Right atrium auricular region (tissue), 2 donors: ENCODE results near the gene CCDC50. TPM values are rescaled to one million over a fixed set of nuclear protein-coding genes. Genes with fewer than 3 reads are reported as not detected.

Source experiments
- DNase-seq: peaks from one replicate; pipeline ENCODE4 v3.0.0-alpha.2; 2019; ENCODE audit warnings: low spot score
- H3K27ac ChIP-seq, 2 donors: fragments of 200-600 bp; sonication (generic); 1 replicate in 1 of 2; 2 replicates in 1 of 2; pipeline ENCODE4 v1.5.1; 2016 to 2019
- H3K27me3 ChIP-seq, 2 donors: fragments of 200-600 bp; sonication (generic); one replicate each; pipeline versions ENCODE4 v1.5.1 to v1.6.0; 2017 to 2019
- H3K36me3 ChIP-seq: fragments of 200-600 bp; sonication (generic); one replicate; pipeline ENCODE4 v1.5.1; 2016
- H3K4me1 ChIP-seq, 2 donors: fragments of 200-600 bp; sonication (generic); one replicate each; pipeline versions ENCODE4 v1.5.1 to v1.6.0; 2017 to 2019
- H3K4me3 ChIP-seq, 2 donors: fragments of 200-600 bp; sonication (generic); 1 replicate in 1 of 2; 2 replicates in 1 of 2; pipeline ENCODE4 v1.5.1; 2017 to 2019; ENCODE audit warnings: mild to moderate bottlenecking in 1 of 2, moderate library complexity in 1 of 2
- H3K9me3 ChIP-seq, 2 donors: fragments of 200-600 bp; sonication (generic); one replicate each; pipeline ENCODE4 v1.5.1; 2019
- total RNA-seq, 2 donors: library from RNA; depleted of rRNA; stranded (reverse); fragments of >200 nt; gene quantifications; one replicate each; pipeline ENCODE4 v1.1.0, GENCODE V29; 2016
- TF ChIP-seq, protein P1 (sequence below), 2 donors: fragments of 200-600 bp; sonication (generic); IDR thresholded peaks; one replicate each; pipeline ENCODE4 v1.5.1; 2019; ENCODE audit warnings: antibody characterized with exemption in 2 of 2

The CCDC50 gene
- total RNA-seq, 2 donors from 2014 or later: 58.7 to 70.7 TPM

DNA sequence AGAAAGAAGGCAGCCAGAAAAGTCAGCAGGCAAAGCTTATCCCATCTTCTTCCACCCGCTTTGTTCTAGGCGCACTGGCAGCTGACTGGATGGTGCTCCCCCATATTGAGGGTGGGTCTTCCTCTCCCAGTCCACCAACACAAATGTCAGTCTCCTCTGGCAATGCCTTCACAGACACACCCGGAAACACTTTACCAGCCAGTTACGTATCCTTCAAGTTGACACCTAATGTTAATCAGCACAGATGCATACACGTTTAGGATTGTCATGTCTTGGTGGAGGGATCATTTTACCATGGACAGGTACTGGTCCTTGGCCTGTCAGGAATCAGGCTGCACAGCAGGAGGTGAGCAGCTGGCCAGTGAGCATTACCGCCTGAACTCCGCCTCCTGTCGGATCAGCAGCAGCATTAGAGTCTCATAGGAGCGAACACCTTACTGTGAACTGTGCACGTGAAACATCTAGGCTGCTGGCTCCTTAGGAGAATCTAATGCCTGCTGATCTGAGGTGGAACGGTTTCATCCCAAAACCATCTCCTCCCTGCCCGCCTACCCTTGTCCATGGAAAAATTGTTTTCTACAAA is 72.7 kb downstream of the CCDC50 start:
- Histone ChIP-seq H3K27ac (no peak overlapping the region), H3K4me1 (no peaks in the 10 kb centered on the region), H3K4me3 (no peak overlapping the region), H3K9me3 (no peaks in the 10 kb centered on the region), H3K36me3 (no peaks in the 10 kb centered on the region), H3K27me3 (no peaks in the 10 kb centered on the region)
- TF ChIP-seq, protein P1, sequence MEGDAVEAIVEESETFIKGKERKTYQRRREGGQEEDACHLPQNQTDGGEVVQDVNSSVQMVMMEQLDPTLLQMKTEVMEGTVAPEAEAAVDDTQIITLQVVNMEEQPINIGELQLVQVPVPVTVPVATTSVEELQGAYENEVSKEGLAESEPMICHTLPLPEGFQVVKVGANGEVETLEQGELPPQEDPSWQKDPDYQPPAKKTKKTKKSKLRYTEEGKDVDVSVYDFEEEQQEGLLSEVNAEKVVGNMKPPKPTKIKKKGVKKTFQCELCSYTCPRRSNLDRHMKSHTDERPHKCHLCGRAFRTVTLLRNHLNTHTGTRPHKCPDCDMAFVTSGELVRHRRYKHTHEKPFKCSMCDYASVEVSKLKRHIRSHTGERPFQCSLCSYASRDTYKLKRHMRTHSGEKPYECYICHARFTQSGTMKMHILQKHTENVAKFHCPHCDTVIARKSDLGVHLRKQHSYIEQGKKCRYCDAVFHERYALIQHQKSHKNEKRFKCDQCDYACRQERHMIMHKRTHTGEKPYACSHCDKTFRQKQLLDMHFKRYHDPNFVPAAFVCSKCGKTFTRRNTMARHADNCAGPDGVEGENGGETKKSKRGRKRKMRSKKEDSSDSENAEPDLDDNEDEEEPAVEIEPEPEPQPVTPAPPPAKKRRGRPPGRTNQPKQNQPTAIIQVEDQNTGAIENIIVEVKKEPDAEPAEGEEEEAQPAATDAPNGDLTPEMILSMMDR (IDR thresholded peaks at IDR 0.05): no peak
- DNase-seq: no peak

DNA sequence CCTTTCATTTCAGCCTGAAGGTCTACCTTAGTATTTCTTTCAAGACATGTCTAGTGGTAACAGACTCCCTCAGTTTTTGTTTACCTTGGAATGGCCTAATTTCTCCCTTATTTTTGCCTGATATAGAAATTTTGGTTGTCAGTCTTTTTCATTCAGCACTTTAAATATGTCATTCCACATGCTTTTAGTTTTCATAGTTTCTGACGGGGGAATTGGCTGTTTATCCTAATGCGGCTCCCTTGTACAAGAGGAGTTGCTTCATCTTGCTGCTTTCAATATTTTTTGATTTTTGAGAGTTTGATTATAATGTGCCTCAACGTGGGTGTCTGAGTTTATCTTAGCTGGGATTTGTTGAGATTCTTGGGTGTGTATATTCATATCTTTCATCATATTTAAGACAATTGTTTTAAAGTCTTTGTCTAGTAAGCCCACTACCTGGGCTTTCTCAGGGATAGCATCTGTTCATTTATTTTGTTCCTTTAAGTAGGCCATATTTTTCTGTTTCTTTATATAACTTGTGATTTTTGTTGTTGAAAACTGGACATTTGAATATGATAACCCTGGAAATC is 80.7 kb downstream of the CCDC50 start:
- Histone ChIP-seq H3K9me3 (peaks cover 0 to 11% of the 10 kb centered on the region in 2 donors), H3K4me3 (no peak overlapping the region), H3K36me3 (no peaks in the 10 kb centered on the region), H3K4me1 (no peaks in the 10 kb centered on the region), H3K27me3 (no peaks in the 10 kb centered on the region), H3K27ac (no peak overlapping the region)
- TF ChIP-seq, protein P1 (IDR thresholded peaks at IDR 0.05): no peak
- DNase-seq: no peak

DNA sequence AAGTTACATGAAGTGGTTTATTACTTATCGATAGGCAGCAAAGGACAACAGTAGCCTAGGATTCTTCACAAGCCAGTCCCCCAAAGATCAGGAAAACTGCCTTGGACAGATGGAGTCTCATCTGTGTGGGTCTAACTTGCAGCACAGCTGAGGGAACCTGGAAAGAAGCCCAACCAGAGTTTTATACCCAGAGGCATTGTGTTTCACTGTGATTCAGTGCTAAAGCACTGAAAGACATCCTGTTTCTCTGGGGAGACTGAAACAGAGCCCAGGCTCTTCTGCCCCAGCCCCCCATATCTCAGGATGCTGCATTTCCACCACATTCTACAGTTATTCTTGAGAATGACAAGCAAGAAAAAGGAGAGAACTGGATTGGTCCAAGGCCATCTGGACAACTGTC is 83.6 kb downstream of the CCDC50 start:
- DNase-seq: no peak
- Histone ChIP-seq H3K36me3 (no peaks in the 10 kb centered on the region), H3K4me1 (no peaks in the 10 kb centered on the region), H3K27me3 (no peaks in the 10 kb centered on the region), H3K27ac (no peak overlapping the region), H3K9me3 (peaks cover 0 to 11% of the 10 kb centered on the region in 2 donors), H3K4me3 (no peak overlapping the region)
- TF ChIP-seq, protein P1 (IDR thresholded peaks at IDR 0.05): no peak

DNA sequence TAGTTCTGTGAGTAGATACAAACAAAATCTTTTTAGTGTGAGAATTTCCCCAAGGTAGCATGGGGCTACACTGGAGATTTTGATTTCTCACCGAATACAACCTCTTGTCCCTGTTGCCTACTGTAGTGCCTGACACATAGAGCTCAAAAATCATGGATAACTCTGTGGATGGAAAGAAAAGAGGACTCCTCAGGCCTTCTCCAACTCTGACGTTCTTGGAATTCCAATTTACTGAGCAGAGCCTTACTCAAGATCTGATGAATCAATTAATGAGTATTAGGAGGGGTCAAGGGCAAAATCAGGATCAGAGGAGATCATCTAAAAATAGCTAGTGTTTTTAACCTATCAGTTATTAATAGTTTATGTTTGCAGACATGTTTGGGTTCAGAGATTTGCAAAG is 85.1 kb downstream of the CCDC50 start:
- H3K27me3 ChIP-seq: no peaks in the 10 kb centered on the region
- H3K4me1 ChIP-seq: no peaks in the 10 kb centered on the region
- TF ChIP-seq, protein P1 (IDR thresholded peaks at IDR 0.05): no peak
- H3K9me3 ChIP-seq: peaks cover 0 to 11% of the 10 kb centered on the region in 2 donors
- H3K36me3 ChIP-seq: no peaks in the 10 kb centered on the region
- no peak overlapping the region for H3K4me3 ChIP-seq
- no peak overlapping the region for H3K27ac ChIP-seq
- DNase-seq: no peak

DNA sequence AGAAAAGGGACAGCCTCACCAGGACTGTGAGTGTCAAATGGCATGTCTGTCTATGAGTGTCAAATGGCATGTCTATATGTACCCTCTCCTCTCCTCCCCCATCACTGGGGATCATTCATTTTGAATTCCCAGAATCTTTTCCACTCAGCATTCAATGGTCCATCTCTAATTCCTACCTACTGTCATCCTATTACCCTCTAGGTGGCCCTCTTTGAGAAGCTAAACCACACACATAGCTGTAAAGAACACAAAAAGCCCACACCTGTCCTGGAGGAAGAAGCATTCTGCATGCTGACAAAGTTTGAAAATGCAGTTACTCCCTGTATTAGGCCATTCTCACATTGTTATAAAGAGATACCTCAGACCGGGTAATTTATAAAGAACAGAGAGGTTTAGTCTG is 85.5 kb downstream of the CCDC50 start:
- TF ChIP-seq, protein P1 (IDR thresholded peaks at IDR 0.05): no peak
- no peak overlapping the region for H3K27ac ChIP-seq

DNA sequence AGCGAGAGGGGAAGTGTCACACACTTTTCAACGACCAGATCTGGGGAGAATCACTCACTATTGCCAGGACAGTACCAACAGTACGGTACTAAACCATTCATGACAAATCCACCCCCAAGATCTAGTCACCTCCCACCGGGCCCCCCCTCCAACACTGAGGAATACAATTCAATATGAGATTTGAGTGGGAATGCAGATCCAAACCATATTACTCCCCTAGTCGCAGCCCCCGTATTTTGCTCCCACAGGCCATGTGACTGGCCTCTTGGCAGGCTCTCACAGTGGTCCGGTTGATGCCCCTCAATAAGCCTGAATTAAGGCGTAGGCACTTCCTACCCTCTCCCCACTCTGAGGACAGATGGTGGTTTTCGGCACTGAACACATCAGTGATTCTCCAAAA is 86.4 kb downstream of the CCDC50 start:
- no peaks in the 10 kb centered on the region for H3K27me3 ChIP-seq
- no peak overlapping the region for H3K4me3 ChIP-seq
- TF ChIP-seq, protein P1 (IDR thresholded peaks at IDR 0.05): no peak
- no peaks in the 10 kb centered on the region for H3K36me3 ChIP-seq
- peaks cover 0 to under 1% of the 10 kb centered on the region in 2 donors for H3K9me3 ChIP-seq
- no peak overlapping the region for H3K27ac ChIP-seq
- DNase-seq: no peak
- H3K4me1 ChIP-seq: no peaks in the 10 kb centered on the region

More for the DNA sequence above, 85.5 kb downstream of the CCDC50 start:
- no peak for DNase-seq
- H3K4me3 ChIP-seq: no peak overlapping the region
- H3K4me1 ChIP-seq: no peaks in the 10 kb centered on the region
- peaks cover 0 to 9% of the 10 kb centered on the region in 2 donors for H3K9me3 ChIP-seq
- no peaks in the 10 kb centered on the region for H3K27me3 ChIP-seq
- no peaks in the 10 kb centered on the region for H3K36me3 ChIP-seq
